ENCODE measurements around the gene AOC1. TPM values are rescaled to one million over a fixed set of nuclear protein-coding genes. Genes with fewer than 3 reads are reported as not detected.

The AOC1 gene
- total and polyA plus RNA-seq, 10 of the 15 experiments (the other 5 are each of a cell fraction or from before 2014, with no cell fraction given), result 0.07 TPM; not detected in 9

GRCh38 chr7:150855476-150856302 is 3.4 kb downstream of the AOC1 start:
- DNase-seq (ENCODE audit: low read depth, low spot score), result no peak
- no peak for TF ChIP-seq SMARCA5 (IDR thresholded peaks at IDR 0.05)
- no peak for TF ChIP-seq PAX8 (IDR thresholded peaks at IDR 0.05)
- no peak for TF ChIP-seq SP1 (IDR thresholded peaks at IDR 0.05; ENCODE audit: low read depth, low read length)
- no peak for TF ChIP-seq ASH2L (IDR thresholded peaks at IDR 0.05; ENCODE audit: borderline replicate concordance, low read depth)
- no peak for TF ChIP-seq BCLAF1 (IDR thresholded peaks at IDR 0.05)
- no peak for TF ChIP-seq RUNX3 (IDR thresholded peaks at IDR 0.05; ENCODE audit: low read length)
- no peak for TF ChIP-seq KAT2A (conservative IDR thresholded peaks at IDR 0.05; ENCODE audit: control insufficient read depth, low read depth, low read length)
- TF ChIP-seq ATF2 (IDR thresholded peaks at IDR 0.05; ENCODE audit: low read length), result no peak
- Histone ChIP-seq H3K4me1 (ENCODE audit: control insufficient read depth, insufficient read depth, low read length) (no peaks in the 10 kb centered on the region), H3K27ac (ENCODE audit: control insufficient read depth, insufficient read depth) (no peak overlapping the region), H3K9me3 (replicated peaks; ENCODE audit: control insufficient read depth, insufficient read depth, low read length) (no peaks in the 10 kb centered on the region), H3K36me3 (ENCODE audit: control insufficient read depth in 2 of 2, insufficient read depth in 2 of 2, low read length in 1 of 2) (no peaks in the 10 kb centered on the region), H3K4me2 (ENCODE audit: control insufficient read depth, insufficient read depth) (no peak overlapping the region), H3K4me3 (no peak overlapping the region), H3K27me3 (replicated peaks in 1 of 2; ENCODE audit: control insufficient read depth in 2 of 2, insufficient read depth in 2 of 2, low read length in 1 of 2) (peaks cover 2 to 4% of the 10 kb centered on the region in 2 experiments), H2AFZ (ENCODE audit: control insufficient read depth, low read depth, low read length) (no peak overlapping the region), H3K9ac (ENCODE audit: control insufficient read depth, insufficient read depth, low read length) (no peak overlapping the region), H3K79me2 (ENCODE audit: control insufficient read depth, insufficient read depth, low read length) (no peaks in the 10 kb centered on the region), H4K20me1 (ENCODE audit: control insufficient read depth, insufficient read depth) (no peaks in the 10 kb centered on the region)
- ChIA-PET SMC1A (ENCODE audit: uncharacterized antibody, unreplicated experiment) (no interaction called here), CTCF (no interaction called here), RAD21 (ENCODE audit: unreplicated experiment) (no interaction called here), POLR2A (no interaction called here)
- in situ Hi-C loops (cut with MboI) (no loop called here), intact Hi-C loops (cut with micrococcal nuclease; ENCODE audit: unreplicated experiment) (no loop called here)
- WGBS (ENCODE audit: insufficient coverage, insufficient replicate concordance, low lambda C conversion rate, missing lambda C conversion rate), result 22% methylated on average over 9 of the region's 9 CpGs
- no peak for FAIRE-seq
- no peak for ATAC-seq
- no TSS peak for BruUV-seq (replicated peaks)

Data from GM12878 (cell line).